GM04503 (cell line): Measurements from ENCODE around the gene BOD1.

Source experiments
- DNase-seq: peaks from one replicate; pipeline ENCODE4 v3.0.0-alpha.2; 2012; ENCODE audit warnings: low read depth

Gene BOD1

DNA sequence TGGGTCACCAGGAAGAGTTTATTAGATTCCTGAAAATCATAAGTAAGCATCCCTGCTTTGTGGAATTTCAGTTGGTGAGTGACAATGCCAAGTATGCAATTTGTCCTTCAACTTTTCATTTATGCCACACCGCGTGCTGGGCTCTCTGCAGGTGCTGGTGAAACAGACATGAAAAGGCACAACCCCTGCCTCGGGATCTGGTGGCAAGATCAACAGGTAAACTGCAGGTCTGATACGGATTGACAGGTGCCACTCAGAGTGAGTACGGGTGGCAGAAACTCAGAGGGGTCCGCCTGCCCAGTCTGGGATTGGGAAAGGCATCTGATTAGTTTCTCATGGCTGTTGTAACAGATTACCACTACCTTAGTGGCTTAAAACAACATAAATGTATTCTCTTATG lies 40.5 kb downstream of the BOD1 start:
- DNase-seq, result no peak

DNA sequence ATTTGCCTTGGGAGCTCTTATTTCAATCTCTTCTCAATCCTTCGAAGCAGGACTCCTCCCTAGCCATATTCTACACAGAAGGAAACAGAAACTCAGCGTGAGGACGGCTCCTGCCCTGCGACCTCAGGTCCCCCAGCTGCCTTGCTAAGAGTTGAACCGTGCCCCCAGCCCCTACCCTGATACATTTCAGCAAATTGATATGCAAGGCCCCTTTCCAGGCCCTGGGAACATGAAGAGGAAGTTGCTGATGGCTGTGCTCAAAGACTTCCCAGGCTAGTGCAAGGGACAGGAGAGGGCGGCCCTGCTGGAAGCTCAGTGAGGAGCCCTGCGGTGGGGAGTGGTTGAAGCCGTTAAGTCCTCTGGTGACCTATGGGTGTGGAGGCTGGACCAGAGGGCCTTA lies 41.5 kb downstream of the BOD1 start:
- no peak for DNase-seq

DNA sequence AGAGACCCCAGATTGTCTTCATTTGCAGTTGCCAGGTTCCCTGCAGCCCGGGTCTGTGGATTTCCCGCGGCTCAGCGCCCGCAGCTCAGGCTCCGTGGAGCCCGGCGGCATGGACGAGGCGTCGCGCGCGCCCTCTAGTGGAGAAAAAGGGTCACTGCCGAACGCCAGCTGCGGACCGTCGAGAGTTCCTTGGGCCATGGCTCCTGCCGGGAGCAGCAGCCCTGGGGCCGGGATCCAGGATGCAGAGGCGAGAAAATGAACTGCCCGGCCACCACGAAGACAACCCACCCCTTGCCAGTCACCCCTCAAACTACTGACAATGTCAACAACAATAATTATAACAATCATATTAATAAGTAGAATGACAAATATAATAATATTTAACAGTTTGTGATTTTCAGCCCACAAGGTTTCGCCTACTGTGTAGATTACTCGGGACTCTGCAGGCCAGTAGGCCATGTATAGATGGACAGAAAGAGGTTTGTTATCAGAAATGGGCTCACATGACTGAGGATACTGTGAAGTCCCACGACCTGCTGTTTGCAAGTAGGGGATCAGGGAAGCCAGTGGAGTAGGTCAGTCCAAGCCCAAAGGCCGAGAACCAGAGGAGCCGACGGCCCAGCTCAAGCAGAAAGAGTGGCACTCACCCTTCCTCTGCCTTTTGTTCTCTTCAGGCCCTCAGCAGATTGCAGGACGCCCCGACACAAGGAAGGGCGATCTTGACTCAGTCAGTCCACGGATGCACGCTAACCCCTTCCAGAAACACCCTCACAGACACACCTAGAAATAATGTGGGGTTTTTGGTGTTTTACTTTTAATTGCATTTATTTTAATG lies 43.1 kb downstream of the BOD1 start:
- no peak for DNase-seq

DNA sequence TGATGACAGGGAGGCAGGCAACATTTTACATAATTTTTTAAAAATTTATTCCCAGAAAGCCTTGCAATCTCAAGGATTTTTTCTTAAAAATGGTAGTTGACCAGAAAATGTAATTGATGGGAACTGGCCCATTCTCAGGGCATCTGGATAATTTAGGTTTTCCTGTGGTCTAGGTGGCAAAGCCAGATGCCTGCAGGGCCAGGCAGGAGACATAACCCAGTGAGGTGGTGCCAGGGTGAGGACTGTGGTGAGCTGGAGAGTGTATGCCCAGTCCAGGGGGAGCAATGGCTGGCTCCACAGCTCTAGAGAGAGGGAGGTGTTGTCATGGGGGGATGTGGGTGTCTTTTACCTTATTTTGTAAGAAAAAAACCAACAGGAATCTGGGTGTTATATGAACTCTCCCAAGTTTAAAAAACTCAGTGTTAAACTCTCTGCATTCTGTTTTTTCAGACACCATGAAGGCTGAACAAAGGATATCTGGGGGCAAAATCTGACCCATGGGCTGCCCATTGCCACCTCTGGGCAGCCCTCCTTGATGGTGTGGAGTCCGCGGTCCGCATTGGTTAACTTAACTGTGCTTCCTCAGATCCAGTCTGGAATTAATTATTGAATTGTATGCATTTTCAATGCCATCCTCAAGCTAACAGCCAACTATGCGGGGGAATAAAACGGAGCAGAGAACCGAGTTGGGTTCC lies 43.9 kb downstream of the BOD1 start:
- DNase-seq, result no peak

DNA sequence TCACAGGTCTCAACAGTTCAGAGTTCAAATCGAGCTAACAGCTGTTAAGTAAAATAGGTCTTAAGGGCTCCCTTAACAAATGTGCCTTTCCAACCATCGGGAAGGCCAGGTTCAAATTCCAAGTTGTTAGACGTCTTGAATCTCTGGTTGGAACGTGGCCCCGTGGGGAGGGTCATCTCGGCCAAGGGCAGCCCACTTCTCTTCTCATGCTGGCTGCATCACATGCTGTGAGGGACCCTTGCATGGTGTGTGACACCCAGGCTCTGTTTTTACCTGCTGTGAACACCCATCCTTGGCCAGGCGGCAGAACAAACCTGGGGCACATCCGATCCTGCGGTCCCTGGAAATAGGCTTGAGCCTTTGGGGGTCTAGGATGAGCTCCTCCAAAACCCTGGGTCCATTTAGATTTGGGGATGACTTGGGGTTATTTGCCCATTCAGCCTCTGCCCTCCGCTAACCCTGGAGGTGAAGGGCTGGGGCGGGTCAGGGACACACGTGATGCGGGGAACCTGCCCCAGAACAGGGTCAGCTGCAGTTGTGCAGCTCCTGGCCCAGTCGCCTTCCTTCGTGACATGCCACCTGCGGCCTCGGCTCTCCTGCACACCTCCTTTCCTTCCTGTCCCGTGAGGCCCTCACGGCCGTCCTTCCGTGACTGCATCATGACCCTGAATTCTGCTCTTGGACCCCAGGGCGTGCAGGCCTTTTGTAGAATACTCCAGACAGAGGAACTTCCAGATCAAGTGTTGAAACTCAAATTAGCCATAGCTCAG lies 45.9 kb downstream of the BOD1 start:
- DNase-seq, result no peak

DNA sequence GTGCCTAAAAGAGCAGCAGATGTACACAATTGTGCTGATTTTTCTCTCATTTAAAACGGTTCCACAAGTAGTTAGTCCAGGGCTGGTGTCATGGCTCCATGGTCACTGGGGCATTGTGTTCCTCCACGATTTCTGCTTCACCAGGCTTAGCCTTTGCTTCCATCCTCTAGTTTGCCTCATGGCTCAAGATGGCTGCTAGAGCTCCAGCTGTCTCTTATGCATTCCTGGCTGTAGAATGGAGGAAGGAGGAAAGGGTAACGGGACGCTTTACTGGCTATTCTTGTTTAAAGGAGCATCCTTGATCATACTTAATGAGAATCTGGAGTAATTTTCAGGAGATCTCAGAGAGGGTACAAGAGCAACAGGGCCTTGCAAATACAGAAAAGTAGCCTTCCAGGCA lies 47.7 kb downstream of the BOD1 start:
- DNase-seq, result no peak

DNA sequence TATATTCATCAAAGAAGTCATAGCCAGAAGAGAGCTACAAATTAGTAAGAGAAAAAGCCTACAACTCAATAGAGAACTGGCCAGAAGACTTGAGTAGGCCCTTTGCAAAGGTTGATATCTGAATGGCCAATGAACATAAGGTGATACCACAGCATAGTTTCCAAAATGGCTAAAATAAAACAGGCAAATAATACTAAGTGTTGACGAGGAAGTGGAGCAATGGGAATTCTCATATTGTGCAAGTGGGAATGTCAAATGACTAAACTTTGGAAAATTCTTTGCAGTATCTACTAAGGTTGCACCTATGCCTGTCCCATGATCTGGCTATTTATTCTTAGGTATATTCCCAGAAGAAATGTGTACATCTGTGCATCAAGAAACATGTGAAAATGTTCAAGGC lies 48.3 kb downstream of the BOD1 start:
- DNase-seq, result no peak

DNA sequence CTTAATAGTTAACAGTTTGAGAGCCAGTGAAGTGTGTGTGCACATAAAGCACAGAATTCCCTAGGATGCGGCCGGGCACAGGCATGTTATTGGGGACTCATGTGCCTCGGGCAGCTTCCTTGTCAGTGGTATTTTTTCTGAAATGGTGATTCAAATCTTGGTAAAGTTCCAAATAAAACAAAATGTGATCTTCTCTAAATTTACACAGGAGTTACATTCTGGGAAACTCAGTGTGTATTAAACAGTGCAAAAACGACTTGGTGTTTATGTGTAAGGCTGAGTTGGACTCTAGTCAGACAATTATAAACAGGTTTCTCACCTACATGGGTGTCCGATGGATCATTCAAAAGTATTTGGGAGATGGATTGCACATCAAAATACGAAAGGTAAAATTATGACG lies 48.9 kb downstream of the BOD1 start:
- no peak for DNase-seq

DNA sequence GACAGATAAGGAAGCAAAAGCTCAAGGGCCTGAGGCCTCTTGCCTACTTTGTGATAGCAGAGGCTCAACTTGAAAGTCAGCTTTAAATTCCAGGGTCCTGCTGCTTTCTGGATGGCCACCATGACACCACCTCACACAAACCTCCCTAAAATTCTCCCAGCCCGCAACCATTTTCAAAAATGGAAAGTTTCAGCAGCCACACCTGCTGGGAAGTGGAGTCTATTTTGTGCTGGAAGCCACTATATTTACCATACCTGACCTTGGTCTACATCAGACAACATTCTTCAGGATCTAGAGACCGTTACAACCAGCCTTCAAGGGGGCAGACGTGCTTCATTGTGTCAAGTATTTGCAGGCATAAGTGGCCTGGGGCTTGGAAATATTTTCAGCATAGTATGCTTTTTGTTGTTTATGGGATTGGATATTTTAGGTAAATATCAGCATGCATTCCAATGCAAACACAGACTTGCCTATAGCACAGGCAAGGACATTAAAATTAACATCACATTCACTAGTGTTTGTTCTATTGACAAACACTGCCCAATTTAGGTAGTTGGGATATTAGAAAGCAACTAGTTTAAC lies 50.9 kb downstream of the BOD1 start:
- no peak for DNase-seq

DNA sequence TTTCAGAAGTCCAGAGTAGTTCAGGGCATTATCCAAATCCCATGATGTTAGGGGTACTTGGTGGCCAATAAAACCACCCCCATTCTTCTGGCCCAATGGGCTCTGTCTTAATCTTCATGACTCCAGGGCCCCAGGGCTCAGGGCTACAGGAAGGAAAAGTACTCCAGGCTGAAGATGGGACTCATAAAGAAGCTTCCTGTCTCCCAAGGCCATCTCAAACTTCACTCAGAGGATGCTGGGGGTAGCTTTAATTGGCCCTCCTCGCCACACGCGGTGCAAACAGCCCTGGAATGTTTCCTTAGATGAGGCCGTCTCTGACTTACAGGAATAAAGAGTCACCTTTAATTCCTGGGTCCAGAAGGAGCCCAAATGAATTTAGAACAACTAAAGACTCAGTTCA lies 52.3 kb downstream of the BOD1 start:
- no peak for DNase-seq

DNA sequence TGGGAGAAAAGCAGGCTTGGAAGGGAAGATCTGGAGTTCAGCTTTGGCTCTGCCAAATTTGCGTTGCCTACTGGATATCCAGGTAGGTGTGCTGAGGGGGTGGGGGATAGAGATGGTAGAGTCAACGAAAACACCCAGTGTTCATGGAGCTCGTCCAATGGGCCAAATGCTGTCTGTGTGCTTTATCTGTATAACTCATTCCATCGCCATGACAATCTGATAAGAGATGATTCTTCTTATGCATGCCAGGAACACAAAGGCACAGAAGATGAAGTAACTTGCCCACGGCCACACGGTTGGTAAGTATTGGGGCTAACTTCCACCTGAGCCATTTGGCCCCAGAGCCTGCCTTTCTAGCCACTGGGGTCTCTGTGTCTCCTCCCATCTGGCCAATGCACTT lies 53.2 kb downstream of the BOD1 start:
- no peak for DNase-seq

DNA sequence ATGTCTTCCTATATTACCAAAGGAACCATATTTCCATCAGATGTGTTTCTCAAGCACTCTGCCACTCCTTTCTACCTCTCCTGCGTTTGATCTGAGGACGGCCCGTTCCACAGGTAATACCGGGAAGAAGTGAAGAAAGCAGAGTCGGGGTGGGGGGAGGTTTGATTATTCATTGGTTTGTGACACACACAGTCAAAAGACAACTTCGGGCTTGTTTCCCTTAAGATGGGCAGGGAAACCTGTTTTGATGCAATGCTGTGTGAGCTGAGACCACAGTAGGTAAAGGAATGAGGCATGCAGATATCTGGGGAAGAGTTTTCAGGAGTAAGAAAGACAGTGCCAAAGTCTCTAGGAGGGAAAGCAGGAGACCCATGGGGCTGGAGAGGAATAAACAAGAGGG lies 54.0 kb downstream of the BOD1 start:
- no peak for DNase-seq
